Measurements from ENCODE around the gene MTMR8.
"Not testable (repeated sequence)": the region's sequence is repeated elsewhere in the genome, so short reads cannot be mapped to it uniquely, and the experiment has no call there.

Gene MTMR8

GRCh38 chrX:64394874-64395567 lies at the start of gene MTMR8:
MTMR8 (minus strand) TSS chrX:64395452; CDS start chrX:64395363, 89 bp downstream.
- DNase-seq: peak; percentile 0

- no peak for DNase-seq
Measured at GRCh38 chrX:64439551-64439950, 44.3 kb upstream of the MTMR8 start.

DNA sequence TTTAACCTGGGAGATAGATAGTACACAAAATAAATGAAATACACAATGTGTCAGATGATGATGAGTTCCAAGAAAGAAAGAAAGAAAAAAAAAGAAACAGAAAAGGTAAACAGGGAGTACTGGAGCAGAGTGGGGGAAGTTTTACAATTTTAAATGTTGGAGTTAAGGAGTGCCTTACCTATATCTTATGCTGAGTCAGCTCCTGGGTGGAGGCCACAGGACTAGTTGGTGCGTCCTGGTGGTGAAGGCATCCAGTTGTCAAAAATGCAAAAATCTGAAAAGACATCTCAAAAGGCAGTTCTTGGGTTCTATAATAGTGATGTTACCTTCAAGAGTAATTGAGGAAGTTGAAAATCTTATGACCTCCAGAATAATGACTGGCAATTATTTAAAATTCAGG lies 42.4 kb upstream of the MTMR8 start:
- DNase-seq: no peak

DNA sequence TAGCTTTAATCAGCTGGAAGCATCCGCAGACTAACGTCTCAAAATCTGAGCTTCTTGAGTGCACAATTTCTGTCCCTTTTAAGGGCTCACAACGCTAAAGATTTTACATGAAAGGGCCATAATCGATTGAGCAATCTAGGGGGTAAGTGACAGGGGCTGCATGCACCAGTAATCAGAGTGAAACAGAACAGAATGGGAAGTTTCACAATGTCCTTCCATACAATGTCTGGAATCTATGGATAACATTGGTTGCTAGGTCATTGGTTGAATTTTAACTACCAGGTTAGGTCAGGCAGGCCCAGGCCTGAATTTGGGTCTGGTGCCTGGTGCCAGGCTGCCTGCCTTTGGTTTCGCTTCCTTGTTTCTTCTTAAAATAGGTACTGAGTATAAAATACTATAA lies 42.0 kb upstream of the MTMR8 start:
- DNase-seq: no peak

- no peak for DNase-seq
Measured at GRCh38 chrX:64428371-64428770, 33.1 kb upstream of the MTMR8 start.

GRCh38 chrX:64427787-64428186 lies 32.5 kb upstream of the MTMR8 start:
- no peak for DNase-seq

DNA sequence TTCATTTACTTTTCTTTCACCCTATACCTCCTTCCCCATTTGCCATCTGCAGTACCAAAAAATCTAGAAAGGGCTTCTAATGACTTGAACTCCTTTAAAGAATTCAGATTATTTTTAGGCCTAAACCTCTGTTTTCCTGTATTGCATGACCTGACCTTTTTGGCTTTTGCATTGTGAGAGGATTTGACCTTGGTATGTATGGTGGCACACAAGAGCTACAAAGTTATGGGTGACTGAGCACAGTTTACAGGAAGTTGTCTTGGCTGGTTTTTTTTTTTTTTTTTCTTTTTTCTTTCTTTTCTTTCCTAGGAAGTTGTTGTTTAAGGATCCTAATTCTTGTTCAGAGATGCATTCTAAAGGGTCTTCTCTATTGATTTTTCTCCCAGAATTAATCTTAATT lies 32.0 kb upstream of the MTMR8 start:
- no peak for DNase-seq

GRCh38 chrX:64409730-64410129 lies 14.5 kb upstream of the MTMR8 start:
- not testable (repeated sequence) for DNase-seq

DNA sequence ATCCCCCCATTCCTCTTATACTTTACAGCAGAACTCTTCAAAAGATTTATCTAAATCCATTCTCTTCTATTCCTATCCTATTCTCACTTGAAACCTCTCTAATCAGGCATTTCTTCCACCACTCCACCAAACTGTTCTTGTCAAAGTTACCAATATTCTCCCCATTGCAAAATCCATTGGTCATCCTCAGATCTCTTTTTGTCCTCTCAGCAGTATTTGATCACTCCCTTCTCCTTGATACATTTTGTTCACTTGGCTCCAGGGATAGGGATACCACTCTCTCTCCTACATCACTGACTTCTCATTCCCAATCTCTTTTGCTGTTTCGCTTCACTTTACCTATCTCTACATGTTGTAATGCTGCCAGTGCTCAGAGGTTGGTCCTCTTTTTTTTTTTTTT lies 2.8 kb upstream of the MTMR8 start:
- DNase-seq: no peak

DNA sequence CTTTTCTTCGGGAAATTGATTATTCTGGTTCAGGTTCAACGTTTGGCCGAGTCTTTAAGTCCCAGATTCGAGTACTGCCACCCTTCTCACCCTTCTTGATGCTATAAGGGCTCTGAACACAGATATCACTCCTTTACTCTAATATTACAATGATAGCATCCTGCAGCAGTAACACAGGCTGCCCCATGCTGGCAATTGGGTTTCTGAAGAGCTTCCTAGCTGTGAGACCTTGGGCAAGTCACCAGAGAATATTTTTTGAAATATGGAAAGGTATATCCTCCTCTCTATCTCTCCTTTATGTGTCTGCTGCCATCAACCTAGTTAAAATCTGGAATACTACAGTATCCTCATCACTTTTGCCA lies 297 bp upstream of the MTMR8 start:
- DNase-seq: no peak

GRCh38 chrX:64394059-64394873 lies 986 bp downstream of the MTMR8 start:
- DNase-seq: no peak

DNA sequence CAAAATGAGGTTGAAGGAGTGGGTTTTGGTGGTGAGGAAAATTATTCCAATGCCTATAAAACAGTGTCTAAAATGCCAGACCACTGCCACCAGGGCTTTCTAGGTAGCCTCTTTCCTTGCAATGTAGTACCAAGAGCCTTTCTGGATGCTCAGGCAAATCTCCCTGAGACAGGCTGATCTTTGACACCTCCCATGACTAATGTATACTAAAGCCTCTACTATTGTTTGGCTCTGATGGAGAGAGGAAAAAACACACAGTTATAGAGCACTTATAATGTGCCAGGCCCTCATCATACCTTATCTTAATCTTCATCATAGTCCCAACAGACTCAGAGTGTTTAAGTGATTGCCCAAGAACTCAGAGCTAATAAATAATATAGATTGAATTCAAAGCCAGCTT lies 5.8 kb downstream of the MTMR8 start:
- no peak for DNase-seq

DNA sequence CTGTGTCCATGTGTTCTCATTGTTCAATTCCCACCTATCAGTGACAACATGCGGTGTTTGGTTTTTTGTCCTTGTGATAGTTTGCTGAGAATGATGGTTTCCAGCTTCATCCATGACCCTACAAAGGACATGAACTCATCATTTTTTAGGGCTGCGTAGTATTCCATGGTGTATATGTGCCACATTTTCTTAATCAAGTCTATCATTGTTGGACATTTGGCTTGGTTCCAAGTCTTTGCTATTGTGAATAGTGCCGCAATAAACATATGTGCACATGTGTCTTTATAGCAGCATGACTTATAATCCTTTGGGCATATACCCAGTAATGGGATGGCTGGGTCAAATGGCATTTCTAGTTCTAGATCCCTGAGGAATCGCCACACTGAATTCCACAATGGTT lies 14.5 kb downstream of the MTMR8 start:
- DNase-seq: not testable (repeated sequence)

DNA sequence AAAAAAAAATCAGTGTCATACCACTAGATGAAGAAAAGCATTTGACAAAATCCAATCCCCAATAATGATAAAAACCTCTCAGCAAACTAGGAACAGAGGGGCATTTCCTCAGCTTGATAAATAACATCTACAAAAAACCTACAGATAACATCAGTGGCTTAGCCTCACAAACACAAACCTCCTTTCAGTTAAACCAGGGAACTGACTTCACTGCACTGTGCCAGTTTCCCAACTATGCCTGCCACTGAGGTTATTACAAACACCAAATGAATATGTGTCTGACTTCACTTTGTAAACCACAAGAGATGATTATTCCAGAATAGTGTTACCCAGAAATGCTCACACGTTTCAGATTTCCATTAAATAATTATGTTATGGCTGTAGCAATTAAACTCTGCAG lies 15.3 kb downstream of the MTMR8 start:
- DNase-seq: no peak

DNA sequence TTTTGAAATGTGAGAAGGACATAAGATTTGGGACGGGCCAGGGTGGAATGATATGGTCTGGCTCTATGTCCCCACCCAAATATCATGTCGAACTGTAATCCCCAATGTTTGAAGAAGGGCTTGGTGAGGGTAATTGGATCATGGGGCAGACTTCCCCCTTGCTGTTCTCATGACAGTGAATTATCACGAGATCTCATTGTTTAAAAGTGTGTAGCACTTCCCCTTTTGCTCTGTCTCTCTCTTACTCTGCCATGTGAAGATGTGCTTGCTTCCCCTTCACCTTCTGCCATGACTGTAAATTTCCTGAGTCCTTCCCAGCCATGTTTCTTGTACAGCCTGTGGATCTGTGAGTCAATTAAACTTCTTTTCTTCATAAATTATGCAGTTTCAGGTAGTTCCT lies 17.5 kb downstream of the MTMR8 start:
- no peak for DNase-seq

DNA sequence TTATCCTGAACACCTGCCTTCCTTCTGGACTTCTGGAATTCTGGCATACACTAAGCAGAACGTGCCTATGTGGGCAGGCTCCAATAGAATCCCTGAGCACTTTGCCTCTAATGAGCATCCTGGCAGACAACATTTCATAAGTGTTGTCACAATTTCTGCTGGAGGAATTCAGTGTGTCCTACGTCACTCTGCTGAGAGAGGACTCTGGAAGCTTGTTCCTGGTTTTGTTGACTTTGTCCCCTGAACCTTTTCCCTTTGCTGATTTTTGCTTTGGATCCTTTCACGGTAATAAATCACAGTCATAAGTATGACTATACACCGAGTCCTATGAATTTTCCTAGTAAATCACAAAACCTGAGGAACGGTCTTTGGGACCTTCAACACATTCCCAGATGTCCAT lies 43.2 kb downstream of the MTMR8 start:
- no peak for DNase-seq

DNA sequence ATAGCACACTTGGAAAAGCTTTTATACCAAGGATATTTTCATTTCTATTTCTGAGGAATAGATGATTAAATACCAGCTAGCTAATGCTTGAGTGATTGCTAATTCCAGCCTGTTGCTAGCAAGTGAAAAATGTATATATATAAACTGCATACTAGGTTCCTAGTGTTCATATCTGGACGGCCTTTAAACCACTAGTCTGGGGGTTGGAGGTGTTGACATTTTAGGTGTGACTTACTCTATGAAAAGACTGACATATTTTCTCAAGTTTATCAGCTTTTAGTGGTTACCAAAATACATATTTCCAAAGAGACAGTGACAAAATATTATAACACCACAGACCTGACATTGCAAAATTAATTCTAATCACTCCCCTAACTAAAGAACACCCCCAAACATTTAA lies 44.7 kb downstream of the MTMR8 start:
- no peak for DNase-seq

DNA sequence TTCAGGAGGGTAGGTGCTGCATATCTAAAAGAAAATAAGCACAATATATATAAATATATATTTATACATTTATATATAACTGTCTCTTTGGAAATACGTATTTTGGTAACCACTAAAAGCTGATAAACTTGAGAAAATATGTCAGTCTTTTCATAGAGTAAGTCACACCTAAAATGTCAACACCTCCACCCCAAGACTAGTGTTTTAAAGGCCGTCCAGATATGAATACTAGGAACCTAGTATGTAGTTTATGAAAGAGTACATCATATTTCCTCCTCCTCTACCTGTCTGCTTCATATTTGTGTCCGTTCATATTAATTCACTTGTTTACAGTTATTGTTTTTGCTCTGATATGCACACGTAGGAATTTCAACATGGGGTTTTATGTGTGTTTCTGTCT lies 45.2 kb downstream of the MTMR8 start:
- no peak for DNase-seq

GRCh38 chrX:64342811-64343210 lies 52.4 kb downstream of the MTMR8 start:
- no peak for DNase-seq

- no peak for DNase-seq
Measured at GRCh38 chrX:64338296-64338695, 57.0 kb downstream of the MTMR8 start.

DNA sequence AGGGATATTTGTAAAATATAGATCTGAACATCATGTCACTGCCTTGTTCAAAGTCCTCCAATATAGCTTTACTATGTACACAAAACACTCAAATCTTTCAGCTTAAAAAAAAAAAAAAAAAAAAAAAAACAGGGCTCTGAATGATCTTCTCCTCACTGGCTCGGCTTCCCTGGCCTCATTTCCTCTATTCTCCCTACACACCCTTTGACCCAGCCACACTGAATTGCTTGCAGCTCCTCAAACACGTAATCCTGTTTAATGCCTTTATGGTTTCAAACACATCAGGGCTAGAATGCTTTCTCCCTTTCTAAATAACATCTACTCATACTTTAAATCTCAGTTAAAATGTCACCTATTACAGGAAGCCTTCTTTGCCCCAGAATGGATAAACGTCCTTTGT lies 60.8 kb downstream of the MTMR8 start:
- no peak for DNase-seq

- no peak for DNase-seq
Measured at GRCh38 chrX:64330284-64330683, 65.0 kb downstream of the MTMR8 start.

DNA sequence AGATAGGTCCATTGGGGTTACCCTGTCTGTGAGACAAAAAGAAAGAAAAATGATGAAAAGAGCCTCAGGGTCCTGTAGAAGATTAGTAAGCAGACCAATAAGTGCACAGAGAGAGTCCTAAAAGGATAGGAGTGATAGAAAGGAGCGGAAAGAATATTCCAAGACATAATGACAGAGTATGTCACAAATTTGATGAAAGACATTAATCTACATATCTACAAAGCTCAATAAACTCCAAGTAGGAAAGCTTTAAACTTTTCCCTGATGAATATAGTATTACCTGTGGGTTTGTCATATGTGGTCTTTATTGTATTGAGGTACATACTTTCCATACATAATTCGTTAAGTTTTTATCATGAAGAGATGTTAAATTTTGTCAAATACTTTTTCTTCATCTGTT lies 73.7 kb downstream of the MTMR8 start:
- DNase-seq: no peak

DNA sequence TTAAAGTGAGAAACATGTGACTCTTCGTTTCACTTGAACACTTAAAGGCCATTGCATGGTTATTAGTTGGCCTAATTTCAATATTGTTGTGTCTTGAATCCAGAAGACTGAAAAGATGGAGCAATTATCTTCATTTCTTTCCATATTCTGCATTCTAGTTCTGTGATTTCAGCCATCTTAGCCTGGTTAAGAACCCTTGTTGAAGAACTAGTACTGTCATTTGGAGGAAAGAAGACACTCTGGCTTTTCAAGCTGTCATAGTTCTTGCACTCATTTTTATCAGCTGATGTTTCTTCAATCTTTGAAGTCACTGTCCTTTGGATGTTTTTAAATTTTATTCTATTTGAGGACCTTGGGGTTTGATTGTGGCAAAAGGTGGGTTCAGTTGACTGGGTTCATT lies 81.6 kb downstream of the MTMR8 start:
- DNase-seq: no peak

DNA sequence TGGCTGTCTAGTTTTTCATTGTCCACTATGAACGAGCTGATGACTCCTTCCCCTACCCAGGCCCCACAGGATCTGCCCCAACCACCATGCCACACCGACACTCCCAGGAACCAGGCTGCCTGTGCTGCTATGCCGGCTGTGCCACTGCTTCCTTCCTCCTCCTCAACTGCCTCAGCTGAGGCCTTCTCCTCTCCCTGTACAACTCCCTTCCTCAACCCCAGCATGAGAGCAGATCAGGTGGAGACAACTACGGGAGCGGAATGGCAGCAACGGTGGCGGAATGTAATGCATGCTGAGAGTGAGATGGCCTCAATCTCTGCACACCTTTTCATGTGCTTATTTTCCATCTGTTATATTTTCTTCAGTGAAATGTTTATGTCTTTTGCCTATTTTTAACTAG lies 88.5 kb downstream of the MTMR8 start:
- no peak for DNase-seq

All from NCI-H1436 treated with DMSO at 0.1 percent for 48 hours (cell line).